ENCODE measurements around the gene BTG2. TPM values are rescaled to one million over a fixed set of nuclear protein-coding genes. Genes with fewer than 3 reads are reported as not detected.

BTG2 gene
- total RNA-seq, 1 experiment from 2014 or later, result 2.9 TPM

GRCh38 chr1:203276408-203276807 is 28.9 kb upstream of the BTG2 start:
- Mint-ChIP-seq H3K36me3 (ENCODE audit: insufficient read depth in 1 of 3, low read depth in 3 of 3) (no peaks in the 10 kb centered on the region), H3K27me3 (ENCODE audit: low read depth) (peaks cover 84% of the 10 kb centered on the region), H3K4me1 (peaks cover 13 to 25% of the 10 kb centered on the region in 2 experiments), H3K9me3 (no peaks in the 10 kb centered on the region; a peak in 1 of 5 replicates), H3K27ac (no peak overlapping the region), H3K4me3 (no peak overlapping the region)
- H2BK20ac ChIP-seq (ENCODE audit: low read depth, low read length, poor library complexity, severe bottlenecking), result no peak overlapping the region
- H3K27me3 ChIP-seq (ENCODE audit: insufficient read depth, low read length), result peaks cover 5% of the 10 kb centered on the region; the same call in 1 of the 2 replicates
- TF ChIP-seq, protein P1, sequence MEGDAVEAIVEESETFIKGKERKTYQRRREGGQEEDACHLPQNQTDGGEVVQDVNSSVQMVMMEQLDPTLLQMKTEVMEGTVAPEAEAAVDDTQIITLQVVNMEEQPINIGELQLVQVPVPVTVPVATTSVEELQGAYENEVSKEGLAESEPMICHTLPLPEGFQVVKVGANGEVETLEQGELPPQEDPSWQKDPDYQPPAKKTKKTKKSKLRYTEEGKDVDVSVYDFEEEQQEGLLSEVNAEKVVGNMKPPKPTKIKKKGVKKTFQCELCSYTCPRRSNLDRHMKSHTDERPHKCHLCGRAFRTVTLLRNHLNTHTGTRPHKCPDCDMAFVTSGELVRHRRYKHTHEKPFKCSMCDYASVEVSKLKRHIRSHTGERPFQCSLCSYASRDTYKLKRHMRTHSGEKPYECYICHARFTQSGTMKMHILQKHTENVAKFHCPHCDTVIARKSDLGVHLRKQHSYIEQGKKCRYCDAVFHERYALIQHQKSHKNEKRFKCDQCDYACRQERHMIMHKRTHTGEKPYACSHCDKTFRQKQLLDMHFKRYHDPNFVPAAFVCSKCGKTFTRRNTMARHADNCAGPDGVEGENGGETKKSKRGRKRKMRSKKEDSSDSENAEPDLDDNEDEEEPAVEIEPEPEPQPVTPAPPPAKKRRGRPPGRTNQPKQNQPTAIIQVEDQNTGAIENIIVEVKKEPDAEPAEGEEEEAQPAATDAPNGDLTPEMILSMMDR (conservative IDR thresholded peaks at IDR 0.05), result no peak
- no peak overlapping the region for H2BK120ac ChIP-seq (ENCODE audit: low read depth, low read length, poor library complexity, severe bottlenecking)
- no peaks in the 10 kb centered on the region for H3K79me1 ChIP-seq (ENCODE audit: insufficient read depth, low read depth, low read length, poor library complexity, severe bottlenecking)
- H3K9ac ChIP-seq (ENCODE audit: extremely low read depth, insufficient read length, low read length), result no peak overlapping the region
- H3K9me3 ChIP-seq (ENCODE audit: control insufficient read depth, low read depth, low read length), result no peaks in the 10 kb centered on the region
- no peak overlapping the region for H2BK15ac ChIP-seq (ENCODE audit: low read depth, low read length)
- H2AFZ ChIP-seq (ENCODE audit: low read length), result no peak overlapping the region
- no peak overlapping the region for H2BK12ac ChIP-seq (ENCODE audit: insufficient read length, low read depth, low read length)
- no peak overlapping the region for H3K27ac ChIP-seq (ENCODE audit: insufficient read length, low read depth, low read length)
- H3K14ac ChIP-seq (ENCODE audit: insufficient read depth, low read length), result no peak overlapping the region
- H3K4ac ChIP-seq (ENCODE audit: low read depth, low read length), result no peak overlapping the region
- no peak overlapping the region for H3K23ac ChIP-seq (ENCODE audit: insufficient read length, low read depth, low read length)
- no CpG with 5 or more reads among the region's 5 CpGs for WGBS (ENCODE audit: extremely low coverage, insufficient read length, low lambda C conversion rate)
- H2BK5ac ChIP-seq (ENCODE audit: insufficient read length, low read length), result no peak overlapping the region
- no peak overlapping the region for H3K18ac ChIP-seq (ENCODE audit: insufficient read length, low read depth, low read length)
- H4K91ac ChIP-seq (ENCODE audit: insufficient read length, low read depth, low read length), result no peak overlapping the region
- DNase-seq, result no peak
- H2AK5ac ChIP-seq (ENCODE audit: insufficient read length, low read length), result no peak overlapping the region
- no peak overlapping the region for H3K4me2 ChIP-seq (ENCODE audit: insufficient read depth, insufficient read length, low read length)
- H3K4me1 ChIP-seq (ENCODE audit: insufficient read depth, low read length), result no peaks in the 10 kb centered on the region
- no peak overlapping the region for H4K8ac ChIP-seq (replicated peaks; ENCODE audit: insufficient read length, low read depth, low read length)
- H4K20me1 ChIP-seq (ENCODE audit: control insufficient read depth, insufficient read depth, insufficient read length), result peaks cover 2% of the 10 kb centered on the region
- H4K5ac ChIP-seq (ENCODE audit: insufficient read length, low read depth, low read length), result no peak overlapping the region
- H3K23me2 ChIP-seq (ENCODE audit: insufficient read length, low read depth, low read length, poor library complexity, severe bottlenecking), result peaks cover 3% of the 10 kb centered on the region
- H3K56ac ChIP-seq (ENCODE audit: insufficient read length, low read depth, low read length), result no peak overlapping the region
- no peaks in the 10 kb centered on the region for H3K79me2 ChIP-seq (ENCODE audit: insufficient read depth, low read length)
- no peak overlapping the region for H3T11ph ChIP-seq (ENCODE audit: low read length)
